IgD-negative memory B cell (primary cell): Measurements from ENCODE around the gene PSTPIP1. TPM values are rescaled to one million over a fixed set of nuclear protein-coding genes. Genes with fewer than 3 reads are reported as not detected.

Experiments used
- H3K27ac Mint-ChIP-seq, 3 donors: one replicate each; pipeline ENCODE4 v1.8.0; 2020 to 2022; ENCODE audit warnings: mild to moderate bottlenecking in 3 of 3, mixed read lengths in 3 of 3, moderate library complexity in 1 of 3
- H3K27me3 Mint-ChIP-seq: one replicate; pipeline ENCODE4 v1.8.0; 2021; ENCODE audit warnings: mixed read lengths
- H3K36me3 Mint-ChIP-seq: one replicate; pipeline ENCODE4 v1.8.0; 2020; ENCODE audit warnings: mild to moderate bottlenecking, mixed read lengths
- H3K4me1 Mint-ChIP-seq, 3 donors: one replicate each; pipeline ENCODE4 v1.8.0; 2020 to 2022; ENCODE audit warnings: mixed read lengths in 3 of 3, mild to moderate bottlenecking in 1 of 3
- H3K4me3 Mint-ChIP-seq, 4 donors: one replicate each; pipeline ENCODE4 v1.8.0; 2020 to 2022; ENCODE audit warnings: mild to moderate bottlenecking in 4 of 4, mixed read lengths in 4 of 4, moderate library complexity in 3 of 4
- H3K9me3 Mint-ChIP-seq, 3 donors: one replicate each; pipeline ENCODE4 v1.8.0; 2020 to 2021; ENCODE audit warnings: mixed read lengths in 3 of 3, mild to moderate bottlenecking in 1 of 3
- polyA plus RNA-seq: library from polyadenylated mRNA; unstranded; fragments of 300-500 nt; fragmentation: Illumina TruSeq; gene quantifications from one replicate; pipeline ENCODE4 v1.2.3, GENCODE V29; 2021

PSTPIP1 gene
- polyA plus RNA-seq, 1 donor from 2014 or later, result 37.3 TPM

DNA sequence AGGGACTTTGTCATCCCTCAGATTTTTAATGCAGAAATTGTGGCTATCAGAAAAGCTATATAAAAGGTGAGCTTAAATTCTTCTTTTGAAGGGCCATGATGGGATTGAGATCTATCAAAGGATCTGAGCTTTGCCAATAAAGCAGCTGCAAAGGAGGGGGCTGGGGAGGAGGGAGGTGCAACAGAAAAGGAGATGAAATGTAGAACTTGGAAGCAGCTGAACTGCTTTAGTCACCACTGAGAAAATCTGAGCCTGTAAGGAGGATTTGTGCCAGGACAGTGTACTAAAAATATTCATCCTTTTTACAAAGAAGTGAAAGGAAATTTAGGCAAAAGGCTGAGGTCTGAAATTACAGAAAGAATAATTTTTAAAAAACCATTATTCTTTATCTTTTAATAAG is 65.6 kb downstream of the PSTPIP1 start:
- Mint-ChIP-seq H3K4me3 (peak overlapping the region in 2 of 4 donors; percentile 11 to 77), H3K27ac (peak overlapping the region in 1 of 3 donors; percentile 7), H3K4me1 (peaks cover 49 to 68% (median 59%) of the 10 kb centered on the region in 3 donors), H3K27me3 (no peaks in the 10 kb centered on the region), H3K9me3 (no peaks in the 10 kb centered on the region), H3K36me3 (peaks cover 2% of the 10 kb centered on the region)

DNA sequence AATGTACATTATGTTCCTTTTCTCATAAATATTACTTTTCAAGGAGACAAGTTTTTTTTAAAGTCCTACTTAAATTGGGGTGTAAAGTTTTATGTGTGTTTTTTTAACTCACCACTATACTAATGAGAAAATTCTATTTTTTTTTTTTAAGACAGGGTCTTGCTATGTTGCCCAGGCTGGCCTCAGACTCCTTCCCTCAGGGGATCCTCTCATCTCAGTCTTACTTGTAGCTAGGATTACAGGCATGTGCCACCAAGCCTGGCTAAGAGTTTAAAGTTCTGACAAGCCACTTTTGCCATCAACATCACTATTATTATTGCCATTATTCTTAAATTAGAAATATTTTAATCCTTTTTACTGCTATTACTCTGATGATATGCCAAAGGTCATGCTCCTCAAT is 68.3 kb downstream of the PSTPIP1 start:
- H3K4me1 Mint-ChIP-seq, result peaks cover 54 to 70% (median 66%) of the 10 kb centered on the region in 3 donors

DNA sequence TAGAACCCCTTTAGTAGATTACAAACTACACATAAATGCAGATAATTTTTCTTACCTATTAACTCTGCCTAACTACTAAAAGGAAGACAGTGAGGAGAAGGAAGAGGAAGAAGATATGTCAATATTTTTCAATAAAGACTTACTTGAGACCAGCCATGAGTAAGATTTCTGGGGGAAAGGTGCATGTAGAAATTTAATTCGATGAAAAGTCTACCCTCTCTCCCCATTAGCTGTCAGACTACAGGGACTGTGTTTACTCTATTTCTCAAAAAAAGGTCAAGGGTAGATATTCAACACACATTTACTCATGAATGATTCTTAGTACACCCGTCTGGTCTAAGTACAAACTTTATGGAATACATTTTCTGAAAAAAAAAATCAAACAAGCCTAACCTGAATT is 69.1 kb downstream of the PSTPIP1 start:
- Mint-ChIP-seq H3K4me1 (peaks cover 57 to 70% (median 65%) of the 10 kb centered on the region in 3 donors), H3K36me3 (peaks cover 4% of the 10 kb centered on the region), H3K9me3 (no peaks in the 10 kb centered on the region), H3K4me3 (peak overlapping the region in 2 of 4 donors; percentile 54 to 67), H3K27me3 (no peaks in the 10 kb centered on the region), H3K27ac (no peak overlapping the region)

More for the DNA sequence above, 68.3 kb downstream of the PSTPIP1 start:
- H3K27ac Mint-ChIP-seq, result no peak overlapping the region
- no peak overlapping the region for H3K4me3 Mint-ChIP-seq
- no peaks in the 10 kb centered on the region for H3K9me3 Mint-ChIP-seq
- H3K27me3 Mint-ChIP-seq, result no peaks in the 10 kb centered on the region
- H3K36me3 Mint-ChIP-seq, result peaks cover 4% of the 10 kb centered on the region

GRCh38 chr15:77064539-77065308 is 69.8 kb downstream of the PSTPIP1 start:
- H3K27me3 Mint-ChIP-seq, result no peaks in the 10 kb centered on the region
- H3K27ac Mint-ChIP-seq, result no peak overlapping the region
- peaks cover 4% of the 10 kb centered on the region for H3K36me3 Mint-ChIP-seq
- peak overlapping the region in 3 of 4 donors; percentile 36 to 72 (median 54) for H3K4me3 Mint-ChIP-seq
- peaks cover 56 to 68% (median 67%) of the 10 kb centered on the region in 3 donors for H3K4me1 Mint-ChIP-seq
- no peaks in the 10 kb centered on the region for H3K9me3 Mint-ChIP-seq

GRCh38 chr15:77066971-77067690 is 72.2 kb downstream of the PSTPIP1 start:
- peak overlapping the region; percentile 64 to 85 (median 84) for H3K27ac Mint-ChIP-seq
- H3K9me3 Mint-ChIP-seq, result no peaks in the 10 kb centered on the region
- H3K4me1 Mint-ChIP-seq, result peaks cover 53 to 62% (median 59%) of the 10 kb centered on the region in 3 donors
- H3K27me3 Mint-ChIP-seq, result no peaks in the 10 kb centered on the region
- peaks cover 4% of the 10 kb centered on the region for H3K36me3 Mint-ChIP-seq
- H3K4me3 Mint-ChIP-seq, result peak overlapping the region; percentile 10 to 99 (median 87)

DNA sequence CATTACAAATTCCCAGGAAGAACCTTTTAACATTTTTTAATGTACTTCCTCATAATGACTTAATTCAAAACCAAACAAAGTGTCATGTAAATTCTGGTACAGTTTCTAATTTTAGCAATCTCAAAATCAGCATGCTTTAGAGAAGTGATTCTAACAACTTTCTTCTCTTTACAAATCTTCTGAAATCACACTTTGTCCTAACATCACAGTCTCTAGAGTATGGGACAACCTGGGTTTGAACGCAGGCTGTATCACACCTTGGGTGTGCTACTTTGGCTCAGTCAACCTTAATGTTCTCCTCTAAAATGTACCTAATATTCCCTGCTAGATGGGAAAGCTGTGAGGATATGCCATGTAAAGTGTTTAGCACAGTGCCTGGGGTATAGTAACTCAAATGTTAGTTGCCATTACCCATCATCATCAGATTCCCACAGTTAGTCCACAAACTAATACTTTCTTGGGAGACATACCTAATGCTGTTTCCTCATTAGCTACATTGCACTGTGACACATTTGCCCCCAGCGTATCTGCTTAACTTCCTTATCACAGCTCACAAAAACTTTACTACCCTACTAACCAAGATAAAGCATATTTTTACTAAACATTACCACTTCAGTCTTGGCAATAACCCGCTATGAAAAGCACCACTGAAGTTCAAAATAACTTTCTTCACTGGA is 72.9 kb downstream of the PSTPIP1 start:
- H3K9me3 Mint-ChIP-seq, result no peaks in the 10 kb centered on the region
- H3K4me3 Mint-ChIP-seq, result peak overlapping the region; percentile 10 to 99 (median 87)

GRCh38 chr15:77068633-77069032 is 73.7 kb downstream of the PSTPIP1 start:
- H3K4me1 Mint-ChIP-seq, result peaks cover 47 to 57% (median 52%) of the 10 kb centered on the region in 3 donors
- peaks cover 2% of the 10 kb centered on the region for H3K36me3 Mint-ChIP-seq
- no peaks in the 10 kb centered on the region for H3K27me3 Mint-ChIP-seq
- peak overlapping the region in 3 of 4 donors; percentile 31 to 99 (median 80) for H3K4me3 Mint-ChIP-seq
- peak overlapping the region in 1 of 3 donors; percentile 23 for H3K27ac Mint-ChIP-seq
- no peaks in the 10 kb centered on the region for H3K9me3 Mint-ChIP-seq

More for the DNA sequence above, 72.9 kb downstream of the PSTPIP1 start:
- H3K36me3 Mint-ChIP-seq, result peaks cover 2% of the 10 kb centered on the region
- H3K27ac Mint-ChIP-seq, result peak overlapping the region; percentile 54 to 85 (median 84)
- H3K27me3 Mint-ChIP-seq, result no peaks in the 10 kb centered on the region
- H3K4me1 Mint-ChIP-seq, result peaks cover 49 to 59% (median 54%) of the 10 kb centered on the region in 3 donors

GRCh38 chr15:77069521-77070121 is 74.7 kb downstream of the PSTPIP1 start:
- Mint-ChIP-seq H3K4me3 (peak overlapping the region; percentile 89 to 99 (median 94)), H3K27ac (peak overlapping the region; percentile 85 to 95 (median 88)), H3K4me1 (peaks cover 42 to 48% (median 42%) of the 10 kb centered on the region in 3 donors), H3K36me3 (peaks cover 2% of the 10 kb centered on the region), H3K9me3 (no peaks in the 10 kb centered on the region), H3K27me3 (no peaks in the 10 kb centered on the region)

DNA sequence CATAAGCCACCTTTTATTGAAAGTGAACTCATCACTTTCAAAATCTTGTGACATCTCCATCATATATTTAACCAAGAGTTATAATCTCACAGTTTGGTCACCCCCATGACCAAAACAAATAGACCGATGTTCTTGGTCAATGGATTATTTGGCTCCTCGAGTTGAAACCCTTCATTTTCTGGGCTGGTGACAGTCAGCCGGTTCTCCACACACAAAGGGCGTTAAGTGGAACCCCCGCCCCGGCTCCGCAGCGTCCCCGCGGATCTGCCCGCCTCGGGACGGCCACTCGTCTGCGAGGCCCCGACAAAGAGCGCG is 75.2 kb downstream of the PSTPIP1 start:
- H3K27ac Mint-ChIP-seq, result peak overlapping the region; percentile 85 to 95 (median 88)
- H3K4me3 Mint-ChIP-seq, result peak overlapping the region; percentile 89 to 99 (median 94)
- peaks cover 37 to 44% (median 38%) of the 10 kb centered on the region in 3 donors for H3K4me1 Mint-ChIP-seq
- peaks cover 2% of the 10 kb centered on the region for H3K36me3 Mint-ChIP-seq
- no peaks in the 10 kb centered on the region for H3K27me3 Mint-ChIP-seq
- H3K9me3 Mint-ChIP-seq, result no peaks in the 10 kb centered on the region

DNA sequence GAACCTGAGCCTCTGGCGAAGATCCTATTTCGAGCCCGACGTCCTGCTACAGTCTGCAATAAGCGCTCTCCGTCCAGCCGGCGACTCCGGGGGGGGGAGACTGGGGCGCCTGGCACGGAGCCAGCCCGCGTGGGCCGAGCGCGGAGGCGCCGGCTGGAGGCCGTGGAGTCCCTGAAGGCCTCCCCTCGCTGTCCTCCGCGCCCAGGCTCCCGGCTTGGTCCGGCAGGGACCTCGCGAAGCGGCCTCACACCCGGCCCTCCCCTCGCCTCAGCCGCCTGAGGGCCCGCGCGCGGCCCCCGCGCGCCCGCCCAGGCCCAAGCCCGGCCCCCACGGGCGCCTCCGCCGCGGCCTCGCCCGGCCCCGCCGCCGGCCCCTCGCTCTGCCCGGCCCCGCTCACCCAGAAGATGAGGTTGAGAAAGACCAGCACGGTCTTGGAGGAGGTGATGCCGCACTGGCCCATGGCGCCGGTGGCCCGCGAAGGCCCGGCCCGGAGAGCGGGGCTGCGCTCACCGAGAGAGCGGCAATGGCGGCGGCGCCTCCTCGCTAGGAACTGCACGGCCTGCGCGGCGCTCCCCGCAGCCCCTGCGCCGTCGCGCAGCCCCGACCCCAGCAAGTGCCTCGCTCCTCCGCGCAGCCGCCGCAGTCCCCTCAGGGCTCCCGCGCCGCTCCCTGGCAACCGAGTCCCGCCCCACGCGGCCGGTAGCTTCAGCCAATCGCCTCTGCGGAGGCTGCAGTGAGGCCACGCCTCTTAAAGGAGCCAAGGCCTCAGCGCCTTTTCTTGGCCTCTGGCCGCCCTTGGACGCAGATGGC is 75.8 kb downstream of the PSTPIP1 start, which contains the start of gene TSPAN3:
Gene TSPAN3 (minus strand): TSS at position 615 of the 810 bp plus-strand sequence. CDS start 155 bp downstream, at position 460.
- Mint-ChIP-seq H3K36me3 (peaks cover 2% of the 10 kb centered on the region), H3K4me1 (peaks cover 36 to 44% (median 38%) of the 10 kb centered on the region in 3 donors), H3K27ac (peak within 1 kb of the TSS; percentile 88 to 96 (median 90)), H3K9me3 (no peaks in the 10 kb centered on the region), H3K27me3 (no peaks in the 10 kb centered on the region), H3K4me3 (peak within 1 kb of the TSS; percentile 89 to 99 (median 95))

DNA sequence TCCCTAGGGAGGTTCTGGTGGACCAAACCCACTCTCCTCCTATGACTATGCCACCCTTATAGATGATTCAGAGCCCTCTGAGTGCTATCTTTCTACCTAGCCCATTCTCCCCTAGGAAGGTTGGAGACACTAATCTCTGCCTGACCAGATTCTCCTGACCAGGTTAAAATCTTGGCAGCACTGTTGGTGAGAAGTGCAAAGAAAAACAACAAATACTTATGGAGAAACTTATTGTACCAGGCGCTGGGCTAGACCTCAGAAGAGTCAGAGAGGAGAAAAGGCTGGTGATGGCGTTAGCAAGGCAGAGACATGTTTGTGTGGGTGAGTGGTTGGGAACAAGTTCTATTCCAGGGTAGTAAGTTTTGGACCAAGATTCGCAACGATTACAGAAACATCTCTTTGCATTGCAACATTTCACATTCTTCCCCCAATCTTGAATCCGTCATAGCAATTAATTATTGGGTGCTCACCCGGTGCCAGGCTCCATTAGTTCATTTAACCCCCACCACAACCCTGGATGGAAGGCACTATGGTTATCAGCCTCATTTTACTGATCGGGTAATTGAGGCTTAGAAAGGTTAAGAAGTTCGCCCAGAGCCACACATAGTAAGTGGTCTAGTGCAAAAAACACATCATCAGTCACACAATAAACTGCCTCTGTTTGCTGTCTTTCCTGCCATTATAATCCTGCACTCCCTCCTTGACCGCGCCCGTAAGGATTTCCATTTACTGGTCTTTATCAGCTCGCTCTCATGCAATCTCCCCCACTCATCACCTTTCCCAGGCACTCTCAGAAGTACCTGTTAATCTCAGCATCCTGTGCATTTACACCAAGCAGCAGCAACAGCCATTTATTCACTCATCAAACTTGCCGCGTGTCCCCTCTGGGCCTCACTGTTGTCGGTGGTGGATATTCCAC is 76.6 kb downstream of the PSTPIP1 start:
- H3K36me3 Mint-ChIP-seq, result peaks cover under 1% of the 10 kb centered on the region
- H3K27me3 Mint-ChIP-seq, result no peaks in the 10 kb centered on the region
- peaks cover 34 to 43% (median 36%) of the 10 kb centered on the region in 3 donors for H3K4me1 Mint-ChIP-seq
- peak overlapping the region; percentile 80 to 95 (median 92) for H3K4me3 Mint-ChIP-seq
- H3K27ac Mint-ChIP-seq, result peak overlapping the region; percentile 86 to 96 (median 90)
- H3K9me3 Mint-ChIP-seq, result no peaks in the 10 kb centered on the region

DNA sequence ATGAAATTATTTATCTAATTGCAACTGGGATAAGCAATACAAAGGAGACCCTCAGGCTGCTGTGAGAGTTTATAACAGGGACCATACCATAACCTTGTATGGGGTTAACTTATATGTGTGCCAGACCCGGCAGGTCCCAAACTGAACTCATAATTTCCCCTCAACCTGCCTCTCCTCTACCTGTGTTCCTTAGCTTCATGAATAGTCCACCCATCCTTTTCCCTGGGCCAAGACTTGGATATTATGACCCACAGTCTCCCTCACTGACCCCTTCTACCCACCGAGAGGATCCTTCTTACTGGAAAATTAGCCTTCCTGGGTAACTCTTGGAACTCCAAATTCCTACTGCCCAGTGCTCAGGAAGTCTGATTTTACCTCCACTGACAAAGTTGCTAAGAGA is 79.4 kb downstream of the PSTPIP1 start:
- H3K4me1 Mint-ChIP-seq, result peaks cover 11 to 18% (median 17%) of the 10 kb centered on the region in 3 donors
- peak overlapping the region in 1 of 4 donors; percentile 72 for H3K4me3 Mint-ChIP-seq
- H3K9me3 Mint-ChIP-seq, result no peaks in the 10 kb centered on the region
- H3K36me3 Mint-ChIP-seq, result no peaks in the 10 kb centered on the region
- no peaks in the 10 kb centered on the region for H3K27me3 Mint-ChIP-seq
- H3K27ac Mint-ChIP-seq, result peak overlapping the region in 2 of 3 donors; percentile 56 to 72

DNA sequence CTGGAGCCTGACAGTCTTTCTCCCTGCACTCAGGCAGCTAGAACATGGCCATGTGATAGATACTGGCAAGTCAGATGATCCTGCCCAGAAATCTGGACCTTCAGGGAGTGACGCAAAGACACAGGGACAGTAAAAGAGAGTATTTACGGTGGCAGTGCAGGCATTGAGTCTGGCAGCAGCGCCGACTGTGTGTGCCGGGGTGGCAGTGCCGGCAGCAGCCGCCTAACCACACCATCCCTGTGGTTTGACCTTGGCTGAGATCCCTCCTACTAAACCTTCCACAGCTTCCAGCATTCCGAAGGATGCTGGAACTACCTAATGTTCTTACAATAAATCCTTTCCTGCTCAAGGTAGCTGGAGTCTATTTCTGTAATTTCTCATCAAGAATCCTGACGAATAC is 80.6 kb downstream of the PSTPIP1 start:
- peak overlapping the region in 1 of 4 donors; percentile 28 for H3K4me3 Mint-ChIP-seq
- H3K27me3 Mint-ChIP-seq, result no peaks in the 10 kb centered on the region
- no peaks in the 10 kb centered on the region for H3K36me3 Mint-ChIP-seq
- H3K9me3 Mint-ChIP-seq, result no peaks in the 10 kb centered on the region
- no peak overlapping the region for H3K27ac Mint-ChIP-seq
- peaks cover 5 to 12% (median 11%) of the 10 kb centered on the region in 3 donors for H3K4me1 Mint-ChIP-seq
